Muscle layer of colon (tissue), 2 donors: ENCODE measurements around the gene CXXC5.

Experiments
- H3K27ac ChIP-seq: one replicate; pipeline ENCODE4 v1.7.0; 2013; ENCODE audit warnings: low read depth, mild to moderate bottlenecking, low read length, moderate library complexity
- H3K27me3 ChIP-seq, 2 donors: one replicate each; pipeline ENCODE4 v1.7.0; 2013; ENCODE audit warnings: low read length in 2 of 2, mild to moderate bottlenecking in 2 of 2; ENCODE audit not compliant: insufficient read depth in 2 of 2, control insufficient read depth in 1 of 2
- H3K36me3 ChIP-seq: one replicate; pipeline ENCODE4 v1.7.0; 2013; ENCODE audit warnings: mild to moderate bottlenecking, low read length; ENCODE audit not compliant: insufficient read depth
- H3K4me1 ChIP-seq: one replicate; pipeline ENCODE4 v1.7.0; 2013; ENCODE audit warnings: mild to moderate bottlenecking, low read length; ENCODE audit not compliant: insufficient read depth
- H3K4me3 ChIP-seq, 2 donors: one replicate each; pipeline ENCODE4 v1.7.0; 2013; ENCODE audit warnings: low read length in 2 of 2, low read depth in 1 of 2, mild to moderate bottlenecking in 1 of 2, moderate library complexity in 1 of 2
- H3K9ac ChIP-seq: one replicate; pipeline ENCODE4 v1.7.0; 2013; ENCODE audit warnings: low read length
- H3K9me3 ChIP-seq: one replicate; pipeline ENCODE4 v1.7.0; 2013; ENCODE audit warnings: mild to moderate bottlenecking, low read length
- donor health status: abdominal sarcoma.
- donor health status: Adenocarcinoma of cecum.

Gene CXXC5

GRCh38 chr5:139681112-139681458 lies 32.9 kb downstream of the CXXC5 start:
- Histone ChIP-seq H3K4me1 (peaks cover 17% of the 10 kb centered on the region), H3K9ac (no peak overlapping the region), H3K4me3 (no peak overlapping the region), H3K36me3 (peaks cover 19% of the 10 kb centered on the region), H3K27ac (no peak overlapping the region), H3K27me3 (no peaks in the 10 kb centered on the region), H3K9me3 (no peaks in the 10 kb centered on the region)

GRCh38 chr5:139681466-139681865 lies 33.3 kb downstream of the CXXC5 start:
- no peak overlapping the region for H3K4me3 ChIP-seq
- H3K27ac ChIP-seq: no peak overlapping the region
- H3K9me3 ChIP-seq: no peaks in the 10 kb centered on the region
- H3K27me3 ChIP-seq: no peaks in the 10 kb centered on the region
- H3K9ac ChIP-seq: no peak overlapping the region
- peaks cover 17% of the 10 kb centered on the region for H3K4me1 ChIP-seq
- H3K36me3 ChIP-seq: peaks cover 19% of the 10 kb centered on the region

- no peak overlapping the region for H3K4me3 ChIP-seq
- H3K9me3 ChIP-seq: no peaks in the 10 kb centered on the region
- H3K27me3 ChIP-seq: no peaks in the 10 kb centered on the region
- peaks cover 16% of the 10 kb centered on the region for H3K4me1 ChIP-seq
- H3K27ac ChIP-seq: no peak overlapping the region
- no peak overlapping the region for H3K9ac ChIP-seq
- H3K36me3 ChIP-seq: peaks cover 19% of the 10 kb centered on the region
Measured at GRCh38 chr5:139682016-139682975, 34.1 kb downstream of the CXXC5 start.

- Histone ChIP-seq H3K9ac (no peak overlapping the region), H3K4me3 (no peak overlapping the region), H3K4me1 (peaks cover 3% of the 10 kb centered on the region), H3K27ac (no peak overlapping the region), H3K9me3 (no peaks in the 10 kb centered on the region), H3K36me3 (peaks cover 19% of the 10 kb centered on the region), H3K27me3 (no peaks in the 10 kb centered on the region)
Measured at GRCh38 chr5:139683295-139684271, 35.4 kb downstream of the CXXC5 start.

- Histone ChIP-seq H3K27me3 (no peaks in the 10 kb centered on the region), H3K4me3 (no peak overlapping the region), H3K27ac (no peak overlapping the region), H3K9ac (no peak overlapping the region), H3K9me3 (no peaks in the 10 kb centered on the region), H3K36me3 (peaks cover 19% of the 10 kb centered on the region), H3K4me1 (peaks cover 3% of the 10 kb centered on the region)
Measured at GRCh38 chr5:139684350-139684880, 36.3 kb downstream of the CXXC5 start.

- H3K9ac ChIP-seq: no peak overlapping the region
- peaks cover 8% of the 10 kb centered on the region for H3K4me1 ChIP-seq
- H3K27ac ChIP-seq: no peak overlapping the region
- peaks cover 19% of the 10 kb centered on the region for H3K36me3 ChIP-seq
- H3K9me3 ChIP-seq: no peaks in the 10 kb centered on the region
- no peaks in the 10 kb centered on the region for H3K27me3 ChIP-seq
- H3K4me3 ChIP-seq: no peak overlapping the region
Measured at GRCh38 chr5:139684881-139685749, 37.0 kb downstream of the CXXC5 start.

GRCh38 chr5:139685886-139686285 lies 37.7 kb downstream of the CXXC5 start:
- Histone ChIP-seq H3K9ac (no peak overlapping the region), H3K4me3 (no peak overlapping the region), H3K9me3 (no peaks in the 10 kb centered on the region), H3K27ac (no peak overlapping the region), H3K4me1 (peaks cover 16% of the 10 kb centered on the region), H3K36me3 (peaks cover 15% of the 10 kb centered on the region), H3K27me3 (no peaks in the 10 kb centered on the region)

GRCh38 chr5:139686356-139686705 lies 38.2 kb downstream of the CXXC5 start:
- peaks cover 10% of the 10 kb centered on the region for H3K36me3 ChIP-seq
- no peak overlapping the region for H3K27ac ChIP-seq
- H3K9me3 ChIP-seq: no peaks in the 10 kb centered on the region
- no peaks in the 10 kb centered on the region for H3K27me3 ChIP-seq
- H3K4me3 ChIP-seq: no peak overlapping the region
- H3K9ac ChIP-seq: no peak overlapping the region
- peaks cover 18% of the 10 kb centered on the region for H3K4me1 ChIP-seq

GRCh38 chr5:139686706-139687441 lies 38.7 kb downstream of the CXXC5 start:
- Histone ChIP-seq H3K9ac (no peak overlapping the region), H3K4me3 (no peak overlapping the region), H3K9me3 (no peaks in the 10 kb centered on the region), H3K4me1 (peaks cover 18% of the 10 kb centered on the region), H3K27ac (no peak overlapping the region), H3K27me3 (no peaks in the 10 kb centered on the region), H3K36me3 (peaks cover 5% of the 10 kb centered on the region)

GRCh38 chr5:139687656-139688055 lies 39.5 kb downstream of the CXXC5 start:
- H3K27ac ChIP-seq: no peak overlapping the region

More at GRCh38 chr5:139687656-139688055, 39.5 kb downstream of the CXXC5 start:
- Histone ChIP-seq H3K36me3 (peaks cover 4% of the 10 kb centered on the region), H3K27me3 (no peaks in the 10 kb centered on the region), H3K4me3 (no peak overlapping the region), H3K9ac (no peak overlapping the region), H3K4me1 (peaks cover 20% of the 10 kb centered on the region), H3K9me3 (no peaks in the 10 kb centered on the region)
